Measurements from ENCODE around the gene SNX6. TPM values are rescaled to one million over a fixed set of nuclear protein-coding genes. Genes with fewer than 3 reads are reported as not detected.

Gene SNX6
- total and polyA plus RNA-seq, 9 of the 15 experiments (the other 6 are each of a cell fraction or from before 2014, with no cell fraction given) = 34.6 to 111 (median 57.5) TPM

GRCh38 chr14:34629344-34629656, 648 bp downstream of the SNX6 start:
- in situ Hi-C loops (cut with MboI) = no loop called here
- WGBS (ENCODE audit: insufficient coverage, low coverage, missing lambda C conversion rate) = under 1% methylated on average over 13 of the region's 13 CpGs
- ChIA-PET POLR2A (no interaction called here), CTCF (ENCODE audit: low intra/inter-chr PET ratio) (no interaction called here)
- Histone ChIP-seq H2AFZ (ENCODE audit: low read depth, low read length) (peak overlapping the region; percentile 97), H3K27me3 (ENCODE audit: control insufficient read depth in 2 of 2, insufficient read depth in 2 of 2, low read length in 2 of 2) (no peaks in the 10 kb centered on the region), H3K9me1 (ENCODE audit: control insufficient read depth, insufficient read depth, low read length) (no peaks in the 10 kb centered on the region), H3K79me2 (ENCODE audit: control insufficient read depth, insufficient read depth, low read length) (peaks cover 41% of the 10 kb centered on the region), H3K4me1 (replicated peaks in 1 of 2; ENCODE audit: control insufficient read depth in 2 of 2, insufficient read depth in 2 of 2, low read length in 2 of 2) (peaks cover 0 to 16% of the 10 kb centered on the region in 2 experiments; a peak in 3 of 5 replicates), H3K4me2 (ENCODE audit: insufficient read depth, low read length) (peak overlapping the region; percentile 79), H3K9ac (ENCODE audit: insufficient read depth in 1 of 2, low read depth in 2 of 2, low read length in 2 of 2) (peak overlapping the region; percentile 88 to 98), H3K27ac (ENCODE audit: extremely low read depth, low read depth, low read length) (peak overlapping the region; percentile 87), H3K36me3 (ENCODE audit: control insufficient read depth, insufficient read depth, low read length) (0 out of 3 replicates have a peak, but pooled peaks cover 3% of the 10 kb centered on the region), H3K4me3 (peak overlapping the region; percentile 78), H3K9me3 (replicated peaks; ENCODE audit: control insufficient read depth, insufficient read depth, low read depth, low read length) (peaks cover 3% of the 10 kb centered on the region), H4K20me1 (replicated peaks; ENCODE audit: control insufficient read depth, insufficient read depth, low read length) (no peaks in the 10 kb centered on the region)
- intact Hi-C loops (cut with micrococcal nuclease) = no loop called here
- DNase-seq (ENCODE audit: extremely low read depth in 1 of 4, low spot score in 3 of 4) (no peak), ATAC-seq (peak; percentile 52), FAIRE-seq (no peak)
- peak; percentile 59 for TF ChIP-seq EGR1 (conservative IDR thresholded peaks at IDR 0.05)
- TF ChIP-seq CEBPZ (IDR thresholded peaks at IDR 0.05; ENCODE audit: borderline replicate concordance, low read depth, low read length) = no peak
- peak in 1 of 3 experiments; percentile 26 for TF ChIP-seq YY1 (IDR thresholded peaks at IDR 0.05; ENCODE audit: borderline replicate concordance in 1 of 3, control insufficient read depth in 1 of 3, extremely low read depth in 1 of 3, insufficient read depth in 3 of 3, insufficient read length in 1 of 3, insufficient replicate concordance in 2 of 3, low read depth in 1 of 3, low read length in 2 of 3)
- TF ChIP-seq TFAP4 (CRISPR knock-in tag; IDR thresholded peaks at IDR 0.05; ENCODE audit: borderline replicate concordance) = 0 out of 2 replicates have a peak, but pooled peaks have one; percentile 29
- 0 out of 2 replicates have a peak, but pooled peaks have one; percentile 25 for TF ChIP-seq LCOR (CRISPR knock-in tag; IDR thresholded peaks at IDR 0.05)
- TF ChIP-seq ZNF551 (CRISPR knock-in tag; IDR thresholded peaks at IDR 0.05) = no peak
- TF ChIP-seq SAFB (IDR thresholded peaks at IDR 0.05; ENCODE audit: borderline replicate concordance, low read depth, low read length) = peak; percentile 68; the same call in 1 of the 2 replicates
- TF ChIP-seq E2F6 (IDR thresholded peaks at IDR 0.05; ENCODE audit: borderline replicate concordance in 1 of 2, extremely low read depth in 1 of 2, insufficient read depth in 1 of 2, insufficient read length in 1 of 2, low read depth in 1 of 2, low read length in 1 of 2, poor library complexity in 1 of 2, severe bottlenecking in 1 of 2) = peak in 1 of 2 experiments; percentile 21
- TF ChIP-seq THRB (CRISPR knock-in tag; conservative IDR thresholded peaks at IDR 0.05) = no peak
- BruUV-seq (replicated peaks) = no TSS peak

All from K562 (cell line).